Omental fat pad (tissue), 4 donors: ENCODE results near the gene NAV2. TPM values are rescaled to one million over a fixed set of nuclear protein-coding genes. Genes with fewer than 3 reads are reported as not detected.
"Not testable (repeated sequence)": the region's sequence is repeated elsewhere in the genome, so short reads cannot be mapped to it uniquely, and the experiment has no call there.

ENCODE experiments used
- ATAC-seq: fragments of 150-250 bp; one replicate; pipeline ENCODE4 v1.9.1; 2016; ENCODE audit warnings: mild to moderate bottlenecking, moderate library complexity; ENCODE audit not compliant: low FRiP score
- DNase-seq: peaks from one replicate; pipeline ENCODE4 v3.0.0-alpha.2; 2019; ENCODE audit warnings: low spot score
- CTCF ChIP-seq, 3 donors: fragments of 450-650 bp; IDR thresholded peaks; one replicate each; pipeline ENCODE4 v1.5.1; 2016 to 2017; ENCODE audit warnings: antibody characterized with exemption in 3 of 3, mild to moderate bottlenecking in 3 of 3, moderate library complexity in 2 of 3
- total RNA-seq, 4 donors: library from RNA; depleted of rRNA; stranded (reverse); fragments of >200 nt; gene quantifications; one replicate each; pipeline ENCODE4 v1.1.0, GENCODE V29; 2016

NAV2 gene
- total RNA-seq, 4 donors from 2014 or later, result 6.3 to 41.6 (median 13.0) TPM

GRCh38 chr11:20126724-20127123 is 414.1 kb downstream of the NAV2 start:
- TF ChIP-seq CTCF (IDR thresholded peaks at IDR 0.05), result no peak
- ATAC-seq (no peak), DNase-seq (no peak)

GRCh38 chr11:20127671-20128527 is 415.3 kb downstream of the NAV2 start:
- ATAC-seq (no peak), DNase-seq (peak; percentile 78)
- peak in 1 of 3 donors; percentile 12 for TF ChIP-seq CTCF (IDR thresholded peaks at IDR 0.05)

- not testable (repeated sequence) for ATAC-seq
Observed at GRCh38 chr11:20128528-20128825, 415.8 kb downstream of the NAV2 start.

GRCh38 chr11:20129665-20130064 is 417.0 kb downstream of the NAV2 start:
- ATAC-seq (no peak), DNase-seq (no peak)
- TF ChIP-seq CTCF (IDR thresholded peaks at IDR 0.05), result no peak

More at GRCh38 chr11:20128528-20128825, 415.8 kb downstream of the NAV2 start:
- DNase-seq, result not testable (repeated sequence)

GRCh38 chr11:20131788-20132666 is 419.4 kb downstream of the NAV2 start:
- DNase-seq (no peak), ATAC-seq (peak; percentile 65)
- peak in 1 of 3 donors; percentile 69 for TF ChIP-seq CTCF (IDR thresholded peaks at IDR 0.05)

- TF ChIP-seq CTCF (IDR thresholded peaks at IDR 0.05), result no peak
- ATAC-seq (no peak), DNase-seq (no peak)
Observed at GRCh38 chr11:20132667-20133039, 420.0 kb downstream of the NAV2 start.

GRCh38 chr11:20134991-20135736 is 422.5 kb downstream of the NAV2 start:
- no peak for TF ChIP-seq CTCF (IDR thresholded peaks at IDR 0.05)
- ATAC-seq, result no peak
- DNase-seq, result no peak
